ENCODE results near the gene BRWD1. TPM values are rescaled to one million over a fixed set of nuclear protein-coding genes. Genes with fewer than 3 reads are reported as not detected.

The BRWD1 gene
- total and polyA plus RNA-seq, 2 of the 8 experiments (the other 6 are each of a cell fraction or from before 2014, with no cell fraction given) = 9.3 to 45.2 TPM

DNA sequence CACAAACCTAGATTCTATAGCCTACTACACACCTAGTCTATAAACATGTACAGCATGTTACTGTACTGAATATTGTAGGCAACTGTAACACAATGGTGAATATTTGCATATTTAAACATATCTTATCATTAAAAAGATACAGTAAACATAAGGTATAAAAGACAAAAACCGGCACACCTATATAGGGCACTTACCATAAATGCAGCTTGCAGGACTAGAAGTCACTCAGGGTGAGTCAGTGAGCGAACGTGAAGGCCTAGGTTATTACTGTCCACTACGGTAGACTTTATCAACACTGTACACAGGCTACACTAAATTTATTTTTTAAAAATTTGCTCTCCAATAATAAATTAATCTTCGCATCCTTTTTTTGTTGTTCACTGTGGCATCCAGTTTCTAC, 143.5 kb downstream of the BRWD1 start:
- Histone ChIP-seq H4K91ac (replicated peaks; ENCODE audit: insufficient read length, low read length) (no peak overlapping the region), H3K4me3 (ENCODE audit: extremely low read depth in 1 of 4, insufficient read depth in 2 of 4, low read depth in 3 of 4, low read length in 4 of 4) (no peak overlapping the region), H2AFZ (ENCODE audit: low read length) (no peak overlapping the region), H3K9me3 (ENCODE audit: insufficient read depth in 2 of 2, low read depth in 1 of 2, low read length in 1 of 2) (peaks cover 3% of the 10 kb centered on the region in 2 experiments; a peak in 1 of 4 replicates), H3K56ac (replicated peaks; ENCODE audit: insufficient read length, low read depth, low read length) (no peak overlapping the region), H4K20me1 (replicated peaks in 1 of 2; ENCODE audit: control insufficient read depth in 1 of 2, insufficient read depth in 2 of 2, low read length in 2 of 2) (peaks cover 0 to 1% of the 10 kb centered on the region in 2 experiments), H3K9ac (replicated peaks in 1 of 4; ENCODE audit: extremely low read depth in 1 of 4, low read depth in 3 of 4, low read length in 3 of 4) (no peak overlapping the region), H2BK12ac (ENCODE audit: low read depth, low read length) (no peak overlapping the region), H3K36me3 (ENCODE audit: control insufficient read depth in 2 of 4, insufficient read depth in 4 of 4, low read length in 3 of 4) (peaks cover 0 to 21% (median 10%) of the 10 kb centered on the region in 4 experiments; a peak in 6 of 8 replicates), H3K14ac (ENCODE audit: insufficient read length) (no peak overlapping the region), H3K4me1 (replicated peaks in 1 of 4; ENCODE audit: control insufficient read depth in 3 of 4, insufficient read depth in 4 of 4, low read length in 3 of 4) (no peaks in the 10 kb centered on the region), H2BK15ac (ENCODE audit: low read length) (no peak overlapping the region), H3K4me2 (ENCODE audit: insufficient read depth in 1 of 2, low read depth in 2 of 2, low read length in 2 of 2) (no peak overlapping the region), H4K8ac (ENCODE audit: extremely low read depth, insufficient read depth, low read length) (no peak overlapping the region), H3K79me1 (ENCODE audit: low read depth, low read length) (no peaks in the 10 kb centered on the region), H2BK20ac (ENCODE audit: low read length) (no peak overlapping the region), H2AK5ac (ENCODE audit: low read depth, low read length) (no peak overlapping the region), H3K23ac (ENCODE audit: insufficient read length) (no peak overlapping the region), H2BK120ac (replicated peaks; ENCODE audit: low read depth, low read length) (no peak overlapping the region), H3K27ac (ENCODE audit: low read depth, low read length) (no peak overlapping the region), H3K4ac (replicated peaks; ENCODE audit: insufficient read length, low read depth, low read length) (no peak overlapping the region), H3K79me2 (ENCODE audit: control insufficient read depth in 1 of 2, insufficient read depth in 2 of 2, low read length in 2 of 2) (no peaks in the 10 kb centered on the region), H2BK5ac (ENCODE audit: low read depth, low read length) (no peak overlapping the region), H3K18ac (ENCODE audit: extremely low read depth, low read length) (no peak overlapping the region), H3K23me2 (ENCODE audit: low read depth, low read length) (no peaks in the 10 kb centered on the region), H4K5ac (ENCODE audit: insufficient read length, low read depth, low read length) (no peak overlapping the region), H3K27me3 (replicated peaks in 1 of 4; ENCODE audit: control insufficient read depth in 3 of 4, extremely low read depth in 1 of 4, insufficient read depth in 3 of 4, low read length in 3 of 4) (no peaks in the 10 kb centered on the region)
- FAIRE-seq (no peak), DNase-seq (ENCODE audit: low read depth in 1 of 2, low spot score in 2 of 2) (no peak)
- WGBS, 2 experiments (ENCODE audit: extremely low coverage in 1 of 2, insufficient coverage in 1 of 2, insufficient read length in 1 of 2, insufficient replicate concordance in 2 of 2, low coverage in 1 of 2, low lambda C conversion rate in 2 of 2, missing lambda C conversion rate in 1 of 2) = 95% methylated on average over 5 of the region's 5 CpGs; no CpG with 5 or more reads in 1 of the 2 experiments
- ChIA-PET POLR2A (ENCODE audit: partially characterized antibody) (interaction anchor here (1.8 kb wide), 1 partner anchor 13 kb away, joined by 5 read pairs; the partner anchor contains the start of gene PSMG1), CTCF (ENCODE audit: partially characterized antibody) (interaction anchor here (0.6 kb wide), 1 partner anchor 286 kb away, joined by 3 read pairs; no protein-coding TSS in a partner anchor)
- TF ChIP-seq, protein P1, sequence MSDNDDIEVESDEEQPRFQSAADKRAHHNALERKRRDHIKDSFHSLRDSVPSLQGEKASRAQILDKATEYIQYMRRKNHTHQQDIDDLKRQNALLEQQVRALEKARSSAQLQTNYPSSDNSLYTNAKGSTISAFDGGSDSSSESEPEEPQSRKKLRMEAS (IDR thresholded peaks at IDR 0.05) = no peak
- TF ChIP-seq KDM5A (IDR thresholded peaks at IDR 0.05; ENCODE audit: low read length) (no peak), RAD21 (IDR thresholded peaks at IDR 0.05 in 1 of 2, conservative IDR thresholded peaks at IDR 0.05 in 1 of 2; ENCODE audit: low read depth in 2 of 2, low read length in 2 of 2) (no peak), HDAC6 (IDR thresholded peaks at IDR 0.05; ENCODE audit: low read depth, low read length) (no peak), EGR1 (IDR thresholded peaks at IDR 0.05; ENCODE audit: borderline replicate concordance, low read depth, low read length) (no peak), MAFK (IDR thresholded peaks at IDR 0.05; ENCODE audit: low read depth, low read length) (no peak), POU5F1 (IDR thresholded peaks at IDR 0.05; ENCODE audit: low read depth, low read length) (no peak), ASH2L (IDR thresholded peaks at IDR 0.05; ENCODE audit: low read length) (no peak), SUZ12 (IDR thresholded peaks at IDR 0.05; ENCODE audit: low read length) (no peak), CREB1 (IDR thresholded peaks at IDR 0.05) (no peak), CTBP2 (IDR thresholded peaks at IDR 0.05; ENCODE audit: borderline replicate concordance, insufficient read depth, insufficient read length, low read length) (no peak), JUND (IDR thresholded peaks at IDR 0.05; ENCODE audit: low read length) (no peak), CHD2 (IDR thresholded peaks at IDR 0.05; ENCODE audit: low read length) (no peak)

Measured in H1 (cell line).